Hematopoietic multipotent progenitor cell treated with erythropoietin and hydrocortisone succinate and interleukin-3 and kit ligand, for 6 days (in vitro differentiated cells): Measurements from ENCODE around the gene SURF4.
A peak's percentile ranks its signal among the peaks of the same experiment; 100 is the strongest.
"Not testable (repeated sequence)": the region's sequence is repeated elsewhere in the genome, so short reads cannot be mapped to it uniquely, and the experiment has no call there.

ENCODE experiments used
- DNase-seq: peaks from one replicate; pipeline ENCODE4 v3.0.0-alpha.2; 2015

SURF4 gene

GRCh38 chr9:133331641-133332380, 44.0 kb downstream of the SURF4 start:
- no peak for DNase-seq

GRCh38 chr9:133331221-133331620, 44.6 kb downstream of the SURF4 start:
- DNase-seq, result no peak

- DNase-seq, result peak; percentile 46
These were observed 46.3 kb downstream of the SURF4 start for GRCh38 chr9:133329306-133330156.

- DNase-seq, result no peak
These were observed 47.9 kb downstream of the SURF4 start for GRCh38 chr9:133327834-133328484.

- not testable (repeated sequence) for DNase-seq
These were observed 48.8 kb downstream of the SURF4 start for GRCh38 chr9:133327021-133327420.

- DNase-seq, result no peak
These were observed 51.7 kb downstream of the SURF4 start for GRCh38 chr9:133323991-133324703.

GRCh38 chr9:133323211-133323610, 52.6 kb downstream of the SURF4 start:
- DNase-seq, result no peak

- no peak for DNase-seq
These were observed 53.2 kb downstream of the SURF4 start for GRCh38 chr9:133322701-133323100.

GRCh38 chr9:133321411-133321935, 54.4 kb downstream of the SURF4 start:
- DNase-seq, result no peak

- DNase-seq, result no peak
These were observed 55.4 kb downstream of the SURF4 start for GRCh38 chr9:133320421-133320881.

- not testable (repeated sequence) for DNase-seq
These were observed 58.3 kb downstream of the SURF4 start for GRCh38 chr9:133317551-133317950.

- no peak for DNase-seq
These were observed 59.9 kb downstream of the SURF4 start for GRCh38 chr9:133315997-133316396.
